Activated CD4-positive, alpha-beta T cell treated with anti-CD3 and anti-CD28 coated beads, Interleukin-2, amount 50 U/mL, for 24 hours (primary cell): ENCODE results near the gene PIEZO1.

Experiments
- DNase-seq, 2 donors: peaks; one replicate each; pipeline ENCODE4 v3.0.0-alpha.2; 2020; ENCODE audit warnings: low read depth in 1 of 2, low spot score in 1 of 2

The PIEZO1 gene

GRCh38 chr16:88705801-88706228 lies 79.2 kb downstream of the PIEZO1 start:
- no peak for DNase-seq

DNA sequence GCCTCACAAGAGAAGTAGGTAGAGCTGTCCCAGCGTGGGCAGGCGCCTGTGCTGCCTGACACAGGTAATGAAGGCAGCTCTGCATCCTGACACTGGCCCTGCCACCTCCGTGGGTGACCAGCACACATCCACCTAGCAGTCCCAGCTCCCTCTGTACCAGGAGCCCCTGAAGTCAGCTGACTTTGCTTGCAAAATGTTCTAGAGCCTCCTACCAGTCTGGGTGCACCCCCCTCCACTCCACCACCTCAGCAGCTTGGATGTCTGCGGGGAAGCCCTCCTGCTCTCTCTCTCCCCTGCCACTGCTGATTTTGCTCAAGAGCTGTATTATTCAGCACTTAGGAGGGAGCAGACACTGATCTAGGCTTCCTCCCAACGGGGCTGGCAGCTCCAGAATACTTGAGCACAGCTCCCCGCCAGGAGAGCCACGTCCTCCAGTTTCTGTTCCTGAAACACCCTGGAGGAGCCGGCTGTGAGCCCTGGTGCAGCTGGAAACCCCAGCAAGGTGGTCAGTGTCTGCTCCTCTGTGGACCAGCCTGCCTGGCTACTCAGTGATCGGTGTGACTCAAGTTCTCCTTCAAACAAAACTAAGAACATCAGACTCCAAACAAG lies 79.8 kb downstream of the PIEZO1 start:
- no peak for DNase-seq

DNA sequence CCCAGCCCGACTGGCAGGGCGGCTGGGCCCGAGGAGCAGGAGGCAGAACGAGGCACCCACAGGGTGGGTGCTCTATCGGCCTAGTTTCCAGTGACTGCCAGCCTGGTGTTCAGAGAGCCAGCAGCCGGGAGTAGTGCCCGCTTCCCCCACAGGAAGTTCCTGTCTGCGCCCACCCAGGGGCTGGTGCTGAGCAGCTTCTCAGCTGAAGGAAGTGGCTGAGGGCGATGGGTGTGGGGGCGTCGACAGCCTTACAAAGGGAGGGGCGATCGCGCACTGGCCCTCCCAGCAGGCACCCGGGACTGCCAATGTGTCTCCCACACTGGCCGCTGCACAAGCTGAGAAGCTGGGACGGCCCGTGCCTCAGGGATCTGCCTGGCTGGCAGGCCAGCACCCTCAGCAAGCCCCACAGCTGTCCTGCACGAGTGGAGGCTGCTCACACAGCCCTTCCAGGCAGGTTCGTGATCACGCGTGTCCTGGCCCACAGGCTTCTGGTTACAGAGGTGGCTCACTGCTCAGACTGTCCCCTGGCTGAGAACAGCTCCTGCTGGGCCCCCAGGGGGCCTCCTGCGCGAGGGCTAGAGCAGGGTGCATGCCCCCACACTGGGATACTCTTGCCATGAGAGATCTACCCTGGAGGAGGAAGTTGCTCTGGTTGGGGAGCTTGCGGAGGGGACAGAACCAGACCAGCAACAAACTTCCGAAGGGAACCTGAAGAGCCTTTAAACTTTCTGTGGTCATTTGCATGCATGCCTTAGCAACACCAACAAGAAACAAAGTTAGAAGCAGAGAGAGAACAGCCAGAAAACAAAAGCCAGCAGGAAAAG lies 81.3 kb downstream of the PIEZO1 start:
- peak in 1 of 2 donors; percentile 43 for DNase-seq

GRCh38 chr16:88702371-88703210 lies 82.4 kb downstream of the PIEZO1 start:
- no peak for DNase-seq

DNA sequence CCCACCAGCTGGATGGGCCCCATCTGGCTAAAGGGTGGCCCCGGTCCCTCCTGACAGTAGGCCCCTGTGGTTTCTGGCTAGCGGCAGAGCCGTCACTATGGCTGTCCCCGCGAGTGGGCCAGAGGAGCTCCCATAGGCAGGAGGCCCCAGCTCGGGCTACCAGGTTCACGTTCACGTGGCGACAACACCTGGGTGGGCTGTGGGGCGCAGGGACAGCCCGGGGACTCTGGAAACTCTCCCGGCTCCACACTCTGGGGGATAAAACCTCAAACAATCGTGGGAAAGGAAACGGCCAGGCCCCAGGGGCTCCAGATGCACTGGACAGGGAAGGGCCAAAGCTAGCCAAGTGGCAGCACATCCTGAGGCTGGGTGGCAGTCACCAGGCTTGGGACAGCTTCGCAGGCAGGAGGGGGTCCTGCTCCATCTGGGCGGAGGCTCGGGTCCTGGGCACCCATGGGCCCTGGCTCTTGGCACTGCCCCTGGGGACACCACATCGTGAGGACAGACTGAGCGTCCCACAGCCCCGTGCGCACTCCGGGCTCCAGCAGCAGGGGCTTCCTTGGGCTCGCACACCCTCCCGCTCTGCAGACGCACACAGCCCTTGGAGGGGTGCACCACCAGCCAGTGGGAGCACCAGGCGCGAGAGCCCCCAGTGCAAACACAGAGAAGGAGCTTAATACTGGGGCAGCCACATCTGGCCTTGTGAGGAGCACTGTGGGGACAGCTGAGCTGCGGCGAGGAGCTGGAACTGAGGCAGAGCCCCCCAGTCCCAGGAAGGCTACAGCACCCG lies 83.2 kb downstream of the PIEZO1 start:
- DNase-seq: no peak

- DNase-seq: peak; percentile 81 to 94
Measured at GRCh38 chr16:88700636-88701482, 84.2 kb downstream of the PIEZO1 start.

GRCh38 chr16:88700322-88700635 lies 84.7 kb downstream of the PIEZO1 start:
- DNase-seq: no peak

DNA sequence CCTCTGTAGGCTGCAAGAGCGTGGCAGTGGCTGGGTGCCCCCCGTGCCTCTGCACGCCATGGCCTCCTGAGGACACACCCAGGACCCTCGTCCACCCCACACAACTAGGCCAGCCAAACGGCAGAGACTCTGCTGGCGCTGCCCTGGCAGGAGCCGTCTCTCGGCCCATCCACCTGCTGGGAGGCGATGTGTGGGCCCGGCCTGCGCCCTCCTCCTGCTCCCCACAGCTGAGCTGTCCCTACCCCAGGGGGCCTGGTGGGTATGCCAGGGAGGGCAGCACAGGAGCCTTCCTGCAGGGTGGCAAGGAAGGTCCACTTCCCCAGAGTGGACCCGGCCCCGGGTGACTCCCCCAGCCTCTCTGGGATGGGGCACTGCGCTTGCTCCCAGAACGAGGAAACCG lies 85.8 kb downstream of the PIEZO1 start:
- no peak for DNase-seq

DNA sequence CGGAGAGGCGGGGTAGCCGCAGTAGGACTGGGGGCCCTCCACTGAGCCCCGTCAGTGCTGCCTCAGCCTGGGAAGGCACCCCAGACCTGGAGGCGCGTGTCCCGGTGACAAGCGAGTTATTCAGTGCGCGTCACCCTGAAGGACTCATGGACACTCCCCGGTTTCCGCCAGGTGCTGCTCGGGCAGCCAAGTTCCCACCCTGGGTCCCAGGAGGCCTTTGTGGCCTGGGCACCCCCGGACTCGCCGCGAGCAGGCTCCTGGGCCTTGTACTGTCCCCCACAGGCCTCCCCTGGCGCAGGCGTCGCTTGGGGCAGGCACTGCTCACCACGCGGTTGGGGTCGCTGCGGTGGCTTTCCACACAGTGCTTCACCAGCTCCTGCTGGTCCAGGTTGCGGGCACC lies 86.4 kb downstream of the PIEZO1 start:
- DNase-seq: no peak

DNA sequence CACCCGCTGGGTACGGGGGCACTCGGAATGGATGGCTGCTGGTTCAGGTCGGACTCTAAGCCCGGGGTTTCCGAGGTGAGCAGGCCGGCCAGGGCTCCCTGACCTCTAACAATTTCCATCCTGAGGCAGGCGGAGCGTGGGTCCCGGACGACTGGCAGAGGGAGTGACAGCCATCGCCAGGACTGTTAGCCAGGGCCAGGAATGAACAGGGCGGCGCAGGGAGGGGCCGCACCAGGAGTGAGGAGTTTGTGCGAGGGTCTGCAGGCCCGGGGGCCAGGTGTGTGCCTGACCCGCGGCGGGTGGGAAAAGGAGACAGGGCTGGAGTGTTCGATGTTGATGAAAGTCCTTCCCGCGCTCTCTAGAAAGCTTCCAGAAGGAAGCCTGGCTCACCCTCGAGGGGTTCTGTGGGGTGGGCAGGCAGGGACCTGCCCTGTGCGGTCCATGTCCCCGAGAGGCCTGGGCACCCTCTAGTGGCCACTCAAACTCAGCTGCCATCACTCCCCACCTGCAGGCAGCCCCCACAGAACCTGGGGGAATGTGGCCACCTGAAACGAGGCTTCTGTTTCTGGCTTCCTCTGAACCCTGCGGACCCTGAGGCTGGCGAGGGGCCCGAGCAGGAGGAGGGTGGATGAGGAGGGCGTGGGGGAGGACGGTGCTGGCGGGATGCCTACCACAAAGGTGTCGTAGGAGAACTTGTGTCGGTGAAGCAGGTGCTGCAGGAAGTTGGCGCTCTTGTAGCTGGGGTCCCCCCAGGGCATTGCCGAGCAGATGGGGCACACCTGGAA lies 87.0 kb downstream of the PIEZO1 start:
- no peak for DNase-seq

- no peak for DNase-seq
Measured at GRCh38 chr16:88697116-88697830, 87.7 kb downstream of the PIEZO1 start.

DNA sequence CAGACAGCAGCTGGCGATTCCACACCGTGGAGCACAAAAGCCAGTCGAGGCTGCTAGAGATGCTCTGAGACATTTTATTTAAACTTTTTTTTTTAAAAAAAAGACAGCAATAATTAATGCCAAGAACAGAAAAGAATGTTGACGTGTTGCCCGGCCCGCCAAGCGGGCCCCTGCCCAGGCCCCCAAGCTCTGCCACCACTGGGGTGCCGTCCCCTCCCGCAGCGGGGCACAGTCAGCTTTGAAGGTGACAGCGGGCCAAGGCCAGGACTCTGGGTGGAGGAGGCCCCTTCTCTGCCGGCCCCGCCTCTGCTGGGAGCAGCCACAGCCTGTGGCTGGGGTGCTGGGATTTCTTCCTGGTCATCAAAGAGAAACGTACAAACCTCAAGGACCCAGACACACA lies 88.6 kb downstream of the PIEZO1 start:
- DNase-seq: no peak

GRCh38 chr16:88695753-88696152 lies 89.3 kb downstream of the PIEZO1 start:
- DNase-seq: no peak

- DNase-seq: no peak
Measured at GRCh38 chr16:88695218-88695617, 89.8 kb downstream of the PIEZO1 start.

GRCh38 chr16:88694221-88695087 lies 90.6 kb downstream of the PIEZO1 start:
- DNase-seq: no peak

DNA sequence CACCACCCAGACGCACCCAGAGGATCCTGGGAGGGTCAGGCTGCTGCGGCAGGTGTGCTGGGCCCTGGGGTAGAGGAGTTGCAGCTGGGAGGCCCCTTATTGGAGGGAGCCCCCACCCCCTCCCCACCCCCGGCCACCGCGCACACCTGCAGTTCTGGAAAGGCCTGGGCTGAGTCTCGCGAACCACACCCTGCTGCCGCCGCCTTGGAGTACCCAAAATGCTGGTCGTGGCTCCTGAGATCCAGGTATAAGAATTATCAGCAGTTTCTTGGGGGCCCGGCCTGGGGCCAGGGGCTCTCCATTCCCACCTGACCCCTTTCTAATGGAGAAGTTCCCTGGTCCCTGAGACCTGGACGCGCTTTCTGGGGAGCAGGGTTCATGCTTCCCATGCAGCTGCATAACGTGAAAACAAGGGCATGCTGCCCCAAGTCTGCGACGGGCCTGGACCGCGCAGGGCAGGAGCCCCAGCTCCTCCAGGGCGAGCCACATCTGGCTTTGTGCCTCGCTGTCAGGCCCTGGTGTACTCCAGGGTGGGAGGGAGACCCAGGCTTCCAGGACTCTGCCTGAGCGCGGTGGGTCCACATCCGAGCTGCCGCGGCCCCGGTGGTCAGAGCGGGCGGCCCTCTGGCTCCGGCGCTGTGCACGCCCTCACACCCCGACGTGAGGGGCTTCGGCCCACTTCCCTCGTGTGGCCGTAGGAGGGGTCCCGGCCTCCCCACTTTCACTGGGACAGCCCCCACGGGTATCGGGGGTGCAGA lies 91.4 kb downstream of the PIEZO1 start:
- no peak for DNase-seq

DNA sequence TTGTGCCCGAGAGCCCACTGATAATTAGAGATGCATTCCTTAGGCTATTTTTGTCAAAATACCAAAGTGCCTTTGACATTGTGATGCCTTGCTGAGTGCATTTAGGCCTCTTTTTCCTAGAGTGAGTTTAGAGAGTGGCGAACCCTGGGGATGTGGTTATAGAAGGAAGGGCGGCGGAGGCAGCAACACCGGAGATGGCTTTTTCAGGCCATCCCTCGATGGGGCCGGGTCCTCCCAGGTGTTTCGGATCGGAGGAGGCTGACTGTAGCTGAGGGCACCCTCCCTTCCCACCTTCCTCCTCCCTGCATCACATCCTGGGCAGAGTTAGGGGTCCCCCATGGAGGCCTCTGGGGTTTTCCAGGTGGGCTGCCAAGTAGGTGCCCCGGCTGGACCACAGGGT lies 92.2 kb downstream of the PIEZO1 start:
- no peak for DNase-seq
